Bone marrow (tissue), 2 donors: ENCODE measurements around the gene RHOF.
"Not testable (repeated sequence)": the region's sequence is repeated elsewhere in the genome, so short reads cannot be mapped to it uniquely, and the experiment has no call there.

Experiments
- DNase-seq, 2 donors: peaks; one replicate each; lab custom pipeline; 2025; lab: John Stamatoyannopoulos, UW

RHOF gene

GRCh38 chr12:121748571-121749265, 44.8 kb downstream of the RHOF start:
- DNase-seq: peak in 1 of 2 donors; percentile 93

GRCh38 chr12:121748218-121748570, 45.3 kb downstream of the RHOF start:
- no peak for DNase-seq

- not testable (repeated sequence) for DNase-seq
Measured at GRCh38 chr12:121745545-121745944, 47.9 kb downstream of the RHOF start.

GRCh38 chr12:121741743-121742142, 51.7 kb downstream of the RHOF start:
- DNase-seq: peak in 1 of 2 donors; percentile 66

GRCh38 chr12:121740847-121741246, 52.6 kb downstream of the RHOF start:
- no peak for DNase-seq

- DNase-seq: no peak
Measured at GRCh38 chr12:121738340-121738858, 55.1 kb downstream of the RHOF start.

GRCh38 chr12:121733849-121734248, 59.6 kb downstream of the RHOF start:
- no peak for DNase-seq

GRCh38 chr12:121731473-121731872, 62.0 kb downstream of the RHOF start:
- no peak for DNase-seq

GRCh38 chr12:121729021-121729420, 64.5 kb downstream of the RHOF start:
- no peak for DNase-seq
